ENCODE measurements around the gene RFX2.

The RFX2 gene

GRCh38 chr19:5955636-5955935 lies 154.7 kb downstream of the RFX2 start:
- DNase-seq (ENCODE audit: low read depth), result no peak

- DNase-seq (ENCODE audit: low read depth), result no peak
Measured at GRCh38 chr19:5954293-5954692, 156.0 kb downstream of the RFX2 start.

- DNase-seq (ENCODE audit: low read depth), result no peak
Measured at GRCh38 chr19:5953680-5954213, 156.6 kb downstream of the RFX2 start.

GRCh38 chr19:5953030-5953589 lies 157.2 kb downstream of the RFX2 start:
- no peak for DNase-seq (ENCODE audit: low read depth)

- DNase-seq (ENCODE audit: low read depth), result no peak
Measured at GRCh38 chr19:5952193-5953029, 157.9 kb downstream of the RFX2 start.

GRCh38 chr19:5951338-5951861 lies 158.9 kb downstream of the RFX2 start:
- no peak for DNase-seq (ENCODE audit: low read depth)

GRCh38 chr19:5950741-5951140 lies 159.6 kb downstream of the RFX2 start:
- DNase-seq (ENCODE audit: low read depth), result no peak

- no peak for DNase-seq (ENCODE audit: low read depth)
Measured at GRCh38 chr19:5949792-5950305, 160.5 kb downstream of the RFX2 start.

GRCh38 chr19:5948752-5949564 lies 161.3 kb downstream of the RFX2 start:
- no peak for DNase-seq (ENCODE audit: low read depth)

GRCh38 chr19:5947435-5947834 lies 162.9 kb downstream of the RFX2 start:
- DNase-seq (ENCODE audit: low read depth), result no peak

- no peak for DNase-seq (ENCODE audit: low read depth)
Measured at GRCh38 chr19:5943623-5944022, 166.7 kb downstream of the RFX2 start.

Measured in HS-5 (cell line).